LNCAP (cell line): Measurements from ENCODE around the gene CWC15.

Experiments
- CTCF ChIP-seq: fragments of 450-650 bp; IDR thresholded peaks from 2 replicates; pipeline ENCODE4 v1.5.1; 2017; ENCODE audit warnings: mild to moderate bottlenecking

Gene CWC15

GRCh38 chr11:94973099-94973968, at the start of gene CWC15, which contains the start of gene KDM4D:
TSS of gene CWC15 (minus strand) at chr11:94973556. CDS start at chr11:94972185, 1,371 bp downstream.
TSS of gene KDM4D (plus strand) at chr11:94973709. CDS start at chr11:94997373, 23,664 bp downstream.
- no peak for TF ChIP-seq CTCF

- no peak for TF ChIP-seq CTCF
Observed at GRCh38 chr11:95016139-95016538, 42.8 kb upstream of the CWC15 start.

GRCh38 chr11:95014184-95014821, 40.9 kb upstream of the CWC15 start:
- TF ChIP-seq CTCF = no peak

GRCh38 chr11:95011376-95011775, 38.0 kb upstream of the CWC15 start:
- TF ChIP-seq CTCF = no peak

- no peak for TF ChIP-seq CTCF
Observed at GRCh38 chr11:95005642-95006041, 32.3 kb upstream of the CWC15 start.

GRCh38 chr11:95003716-95004115, 30.4 kb upstream of the CWC15 start:
- TF ChIP-seq CTCF = no peak

GRCh38 chr11:94998285-94998684, 24.9 kb upstream of the CWC15 start:
- no peak for TF ChIP-seq CTCF
